ENCODE results near the gene ZSCAN5C. TPM values are rescaled to one million over a fixed set of nuclear protein-coding genes. Genes with fewer than 3 reads are reported as not detected.
A peak's percentile ranks its signal among the peaks of the same experiment; 100 is the strongest.

Gene ZSCAN5C
- total RNA-seq = not detected
- not detected for polyA plus RNA-seq
- total RNA-seq = not detected

GRCh38 chr19:56201973-56202372 lies at the start of gene ZSCAN5C:
ZSCAN5C (plus strand) TSS chr19:56202273; CDS start chr19:56205914, 3,641 bp downstream.
- no peak for DNase-seq
- Histone ChIP-seq H3K27ac (ENCODE audit: low read depth, low read length) (no peak within 1 kb of the TSS), H3K4me3 (ENCODE audit: low read length) (no peak within 1 kb of the TSS), H3K36me3 (ENCODE audit: control insufficient read depth in 2 of 3, insufficient read depth in 3 of 3, low read length in 3 of 3) (no peaks in the 10 kb centered on the region), H3K9me3 (ENCODE audit: control insufficient read depth in 2 of 3, low read length in 3 of 3) (no peaks in the 10 kb centered on the region), H3K4me1 (ENCODE audit: control insufficient read depth in 2 of 2, insufficient read depth in 2 of 2, low read length in 2 of 2) (no peaks in the 10 kb centered on the region), H3K27me3 (ENCODE audit: control insufficient read depth in 2 of 2, insufficient read depth in 2 of 2, low read length in 2 of 2) (no peaks in the 10 kb centered on the region)
- Mint-ChIP-seq H3K4me3 (no peak within 1 kb of the TSS), H3K36me3 (no peaks in the 10 kb centered on the region), H3K27me3 (peaks cover 0 to 10% (median 4%) of the 10 kb centered on the region in 5 donors), H3K4me1 (no peaks in the 10 kb centered on the region), H3K27ac (no peak within 1 kb of the TSS), H3K9me3 (peaks cover 0 to under 1% (median 0%) of the 10 kb centered on the region in 11 donors)
- no peak for ATAC-seq
- CTCF ChIA-PET = no interaction called here
- POLR2A ChIA-PET = no interaction called here
- intact Hi-C loops (cut with micrococcal nuclease) = no loop called here

GRCh38 chr19:56152644-56153043 lies 49.4 kb upstream of the ZSCAN5C start:
- H3K9me3 Mint-ChIP-seq = no peaks in the 10 kb centered on the region
- Histone ChIP-seq H3K9me3 (ENCODE audit: control insufficient read depth in 2 of 3, low read length in 3 of 3) (no peaks in the 10 kb centered on the region), H3K27me3 (ENCODE audit: control insufficient read depth in 2 of 2, insufficient read depth in 2 of 2, low read length in 2 of 2) (no peaks in the 10 kb centered on the region), H3K4me3 (ENCODE audit: low read length) (no peak overlapping the region), H3K27ac (ENCODE audit: low read depth, low read length) (peak overlapping the region; percentile 29), H3K4me1 (ENCODE audit: control insufficient read depth in 2 of 2, insufficient read depth in 2 of 2, low read length in 2 of 2) (no peaks in the 10 kb centered on the region), H3K36me3 (ENCODE audit: control insufficient read depth in 2 of 3, insufficient read depth in 3 of 3, low read length in 3 of 3) (peaks cover 0 to 61% (median 0%) of the 10 kb centered on the region in 3 experiments)
- ChIA-PET POLR2A (no interaction called here), CTCF (no interaction called here)
- H3K4me3 Mint-ChIP-seq = peak overlapping the region in 1 of 10 donors; percentile 26
- ATAC-seq = no peak
- H3K36me3 Mint-ChIP-seq = peaks cover 0 to 57% (median 16%) of the 10 kb centered on the region in 5 donors
- no peak for DNase-seq
- peak overlapping the region in 5 of 9 donors; percentile 6 to 85 (median 72) for H3K27ac Mint-ChIP-seq
- H3K27me3 Mint-ChIP-seq = no peaks in the 10 kb centered on the region
- intact Hi-C loops (cut with micrococcal nuclease) = no loop called here
- H3K4me1 Mint-ChIP-seq = peaks cover 7 to 28% (median 22%) of the 10 kb centered on the region in 7 donors

GRCh38 chr19:56153507-56153906 lies 48.6 kb upstream of the ZSCAN5C start:
- ATAC-seq (no peak), DNase-seq (no peak)
- no peaks in the 10 kb centered on the region for H3K9me3 ChIP-seq (ENCODE audit: control insufficient read depth in 2 of 3, low read length in 3 of 3)
- POLR2A ChIA-PET = interaction anchor here (0.6 kb wide), 1 partner anchor 10 kb away, joined by 3 read pairs; no protein-coding TSS in a partner anchor
- no peaks in the 10 kb centered on the region for H3K9me3 Mint-ChIP-seq
- H3K27ac Mint-ChIP-seq = peak overlapping the region in 8 of 9 donors; percentile 6 to 75 (median 32)
- no peak overlapping the region for H3K27ac ChIP-seq (ENCODE audit: low read depth, low read length)
- no peaks in the 10 kb centered on the region for H3K27me3 ChIP-seq (ENCODE audit: control insufficient read depth in 2 of 2, insufficient read depth in 2 of 2, low read length in 2 of 2)
- H3K4me1 ChIP-seq (ENCODE audit: control insufficient read depth in 2 of 2, insufficient read depth in 2 of 2, low read length in 2 of 2) = no peaks in the 10 kb centered on the region
- H3K4me1 Mint-ChIP-seq = peaks cover 7 to 28% (median 22%) of the 10 kb centered on the region in 7 donors
- intact Hi-C loops (cut with micrococcal nuclease) = no loop called here
- H3K4me3 ChIP-seq (ENCODE audit: low read length) = no peak overlapping the region
- H3K27me3 Mint-ChIP-seq = no peaks in the 10 kb centered on the region
- H3K36me3 Mint-ChIP-seq = peaks cover 0 to 56% (median 14%) of the 10 kb centered on the region in 5 donors
- peaks cover 0 to 61% (median 0%) of the 10 kb centered on the region in 3 experiments for H3K36me3 ChIP-seq (ENCODE audit: control insufficient read depth in 2 of 3, insufficient read depth in 3 of 3, low read length in 3 of 3)
- peak overlapping the region in 1 of 10 donors; percentile 26 for H3K4me3 Mint-ChIP-seq
- CTCF ChIA-PET = no interaction called here

DNA sequence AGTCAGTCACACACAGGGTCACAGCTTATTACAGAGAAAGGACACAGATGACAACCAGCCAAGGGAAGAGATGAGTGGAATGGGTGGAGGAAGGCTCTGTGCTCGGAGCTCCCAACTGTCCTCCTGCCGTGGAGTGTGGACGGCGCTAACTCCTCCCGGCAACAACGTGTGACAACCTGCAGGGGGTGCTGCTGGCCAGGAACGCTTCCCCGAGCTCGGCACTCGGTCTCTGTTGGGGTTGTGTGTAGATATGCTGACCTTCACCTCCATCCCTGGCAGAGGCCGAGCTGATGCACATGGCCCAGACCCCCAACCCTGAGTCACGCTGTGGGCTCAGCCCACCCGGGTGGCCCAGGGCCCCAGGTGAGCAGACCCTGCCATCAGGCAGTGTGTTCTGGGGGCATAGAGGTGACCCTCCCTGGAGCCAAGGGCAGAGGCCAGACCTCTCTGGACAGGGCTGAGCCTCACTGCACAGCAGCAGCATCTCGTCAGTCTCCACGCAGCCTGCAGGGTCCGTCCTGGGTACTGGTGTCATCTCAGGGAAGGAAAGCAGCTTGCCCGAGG lies 46.9 kb upstream of the ZSCAN5C start:
- DNase-seq (no peak), ATAC-seq (no peak)
- ChIA-PET POLR2A (interaction anchor here (1.2 kb wide), 1 partner anchor 14 kb away, joined by 3 read pairs; the partner anchor contains the start of gene ZNF444), CTCF (interaction anchor here (0.5 kb wide), 1 partner anchor 91 kb away, joined by 3 read pairs; no protein-coding TSS in a partner anchor)
- H3K27ac ChIP-seq (ENCODE audit: low read depth, low read length) = no peak overlapping the region
- Mint-ChIP-seq H3K4me1 (peaks cover 5 to 23% (median 20%) of the 10 kb centered on the region in 7 donors), H3K27me3 (no peaks in the 10 kb centered on the region), H3K4me3 (no peak overlapping the region), H3K36me3 (peaks cover 8 to 54% (median 17%) of the 10 kb centered on the region in 5 donors), H3K9me3 (peaks cover 0 to 6% (median 0%) of the 10 kb centered on the region in 11 donors), H3K27ac (peak overlapping the region in 1 of 9 donors; percentile 17)
- no peaks in the 10 kb centered on the region for H3K27me3 ChIP-seq (ENCODE audit: control insufficient read depth in 2 of 2, insufficient read depth in 2 of 2, low read length in 2 of 2)
- intact Hi-C loops (cut with micrococcal nuclease) = loop anchor here in 1 of 2 donors (5.0 kb wide), 1 partner anchor 38 kb away; no protein-coding TSS in a partner anchor
- peaks cover 0 to 62% (median 5%) of the 10 kb centered on the region in 3 experiments for H3K36me3 ChIP-seq (ENCODE audit: control insufficient read depth in 2 of 3, insufficient read depth in 3 of 3, low read length in 3 of 3)
- no peak overlapping the region for H3K4me3 ChIP-seq (ENCODE audit: low read length)
- H3K4me1 ChIP-seq (ENCODE audit: control insufficient read depth in 2 of 2, insufficient read depth in 2 of 2, low read length in 2 of 2) = no peaks in the 10 kb centered on the region
- no peaks in the 10 kb centered on the region for H3K9me3 ChIP-seq (ENCODE audit: control insufficient read depth in 2 of 3, low read length in 3 of 3)

DNA sequence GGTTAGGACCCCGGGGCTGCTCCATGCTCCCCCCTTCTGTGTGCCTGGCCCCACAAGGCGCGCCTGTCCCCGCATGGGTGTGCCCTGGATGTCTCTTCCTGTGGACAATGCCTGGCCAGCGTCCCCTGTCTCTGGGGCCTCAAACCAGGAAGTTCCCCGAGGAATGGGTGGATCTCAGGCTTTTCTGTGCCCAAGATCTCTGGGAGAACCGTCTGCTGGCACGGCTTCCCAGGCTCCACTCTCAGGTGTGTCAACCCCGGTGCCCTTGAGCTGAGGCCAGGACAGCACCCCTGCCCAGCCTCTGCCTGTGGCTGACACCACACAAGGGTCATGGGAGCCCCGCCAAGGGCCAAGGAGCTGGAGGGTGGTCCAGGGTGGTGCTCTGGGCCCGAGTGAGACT lies 45.3 kb upstream of the ZSCAN5C start:
- Mint-ChIP-seq H3K4me3 (no peak overlapping the region), H3K27me3 (no peaks in the 10 kb centered on the region), H3K9me3 (peaks cover 0 to 6% (median 0%) of the 10 kb centered on the region in 11 donors), H3K36me3 (peaks cover 8 to 50% (median 14%) of the 10 kb centered on the region in 5 donors), H3K27ac (no peak overlapping the region), H3K4me1 (peaks cover 5 to 19% (median 18%) of the 10 kb centered on the region in 7 donors)
- no peak for ATAC-seq
- Histone ChIP-seq H3K27ac (ENCODE audit: low read depth, low read length) (no peak overlapping the region), H3K9me3 (ENCODE audit: control insufficient read depth in 2 of 3, low read length in 3 of 3) (no peaks in the 10 kb centered on the region), H3K27me3 (ENCODE audit: control insufficient read depth in 2 of 2, insufficient read depth in 2 of 2, low read length in 2 of 2) (no peaks in the 10 kb centered on the region), H3K36me3 (ENCODE audit: control insufficient read depth in 2 of 3, insufficient read depth in 3 of 3, low read length in 3 of 3) (peaks cover 0 to 68% (median 5%) of the 10 kb centered on the region in 3 experiments), H3K4me3 (ENCODE audit: low read length) (no peak overlapping the region), H3K4me1 (ENCODE audit: control insufficient read depth in 2 of 2, insufficient read depth in 2 of 2, low read length in 2 of 2) (no peaks in the 10 kb centered on the region)
- no peak for DNase-seq
- ChIA-PET CTCF (no interaction called here), POLR2A (no interaction called here)
- intact Hi-C loops (cut with micrococcal nuclease) = loop anchor here in 1 of 2 donors (5.0 kb wide), 1 partner anchor 39 kb away; no protein-coding TSS in a partner anchor

- intact Hi-C loops (cut with micrococcal nuclease) = loop anchor here in 1 of 2 donors (5.0 kb wide), 1 partner anchor 41 kb away; no protein-coding TSS in a partner anchor
- DNase-seq = no peak
- ChIA-PET POLR2A (no interaction called here), CTCF (interaction anchor here (0.5 kb wide), 1 partner anchor 55 kb away, joined by 3 read pairs; no protein-coding TSS in a partner anchor)
- no peaks in the 10 kb centered on the region for H3K27me3 Mint-ChIP-seq
- peaks cover 0 to 67% (median 5%) of the 10 kb centered on the region in 3 experiments for H3K36me3 ChIP-seq (ENCODE audit: control insufficient read depth in 2 of 3, insufficient read depth in 3 of 3, low read length in 3 of 3)
- no peak overlapping the region for H3K27ac Mint-ChIP-seq
- peaks cover 0 to 6% (median 0%) of the 10 kb centered on the region in 11 donors for H3K9me3 Mint-ChIP-seq
- H3K4me3 Mint-ChIP-seq = no peak overlapping the region
- H3K4me1 ChIP-seq (ENCODE audit: control insufficient read depth in 2 of 2, insufficient read depth in 2 of 2, low read length in 2 of 2) = no peaks in the 10 kb centered on the region
- H3K36me3 Mint-ChIP-seq = peaks cover 8 to 46% (median 14%) of the 10 kb centered on the region in 5 donors
- no peak for ATAC-seq
- H3K4me3 ChIP-seq (ENCODE audit: low read length) = no peak overlapping the region
- H3K9me3 ChIP-seq (ENCODE audit: control insufficient read depth in 2 of 3, low read length in 3 of 3) = no peaks in the 10 kb centered on the region
- H3K4me1 Mint-ChIP-seq = peaks cover 2 to 17% (median 8%) of the 10 kb centered on the region in 7 donors
- no peak overlapping the region for H3K27ac ChIP-seq (ENCODE audit: low read depth, low read length)
- H3K27me3 ChIP-seq (ENCODE audit: control insufficient read depth in 2 of 2, insufficient read depth in 2 of 2, low read length in 2 of 2) = no peaks in the 10 kb centered on the region
These were observed 43.8 kb upstream of the ZSCAN5C start for GRCh38 chr19:56158170-56158757.

Data from naive thymus-derived CD4-positive, alpha-beta T cell (primary cell).